AG10803 (cell line): ENCODE measurements around the gene TENM3.

Source experiments
- DNase-seq: peaks from one replicate; pipeline ENCODE4 v3.0.0; 2010; ENCODE audit warnings: low read depth
- H3K4me3 ChIP-seq: 2 replicates; pipeline ENCODE4 v1.5.1; 2011; ENCODE audit warnings: mild to moderate bottlenecking, low read length, control low read depth
- TF ChIP-seq, protein P1 (sequence below): conservative IDR thresholded peaks from 2 replicates; pipeline ENCODE4 v1.5.1; 2011; ENCODE audit warnings: mild to moderate bottlenecking, low read length, control low read depth, inconsistent platforms

Gene TENM3

DNA sequence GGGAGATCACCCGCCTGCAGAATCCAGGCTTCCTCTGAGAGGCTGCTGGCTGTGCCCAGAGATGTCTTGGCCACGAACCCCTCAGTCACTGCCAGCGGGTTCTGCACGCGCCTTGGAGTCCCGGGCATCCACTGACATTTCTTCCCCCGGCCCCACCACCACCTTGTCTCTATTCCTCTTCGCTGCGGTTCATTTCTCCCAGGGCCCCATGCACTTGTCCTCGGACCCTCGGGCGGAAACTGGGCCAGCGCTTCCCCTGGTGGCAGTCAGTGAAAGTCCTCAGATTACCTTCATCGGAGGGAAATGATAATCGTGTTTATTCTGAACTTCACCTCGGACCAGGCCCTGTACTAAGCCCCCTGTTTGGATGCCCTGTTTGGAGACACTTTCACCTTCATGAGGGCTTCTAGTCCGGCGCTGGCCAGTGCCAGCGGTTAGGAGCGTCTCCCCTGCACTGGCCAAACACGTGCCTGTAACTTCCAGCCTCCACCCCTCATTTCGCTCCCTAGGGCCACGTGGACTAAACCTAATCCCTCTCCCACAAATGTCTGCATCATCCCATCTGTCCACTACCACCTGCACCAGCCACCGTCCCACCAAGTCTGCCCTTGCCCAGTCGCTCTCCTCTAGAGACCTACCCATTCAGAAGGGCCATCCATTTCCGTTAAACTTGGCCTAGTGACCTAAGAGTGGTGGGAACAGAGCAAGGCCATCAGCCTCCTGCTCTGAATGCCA, 592.0 kb downstream of the TENM3 start:
- TF ChIP-seq, protein P1, sequence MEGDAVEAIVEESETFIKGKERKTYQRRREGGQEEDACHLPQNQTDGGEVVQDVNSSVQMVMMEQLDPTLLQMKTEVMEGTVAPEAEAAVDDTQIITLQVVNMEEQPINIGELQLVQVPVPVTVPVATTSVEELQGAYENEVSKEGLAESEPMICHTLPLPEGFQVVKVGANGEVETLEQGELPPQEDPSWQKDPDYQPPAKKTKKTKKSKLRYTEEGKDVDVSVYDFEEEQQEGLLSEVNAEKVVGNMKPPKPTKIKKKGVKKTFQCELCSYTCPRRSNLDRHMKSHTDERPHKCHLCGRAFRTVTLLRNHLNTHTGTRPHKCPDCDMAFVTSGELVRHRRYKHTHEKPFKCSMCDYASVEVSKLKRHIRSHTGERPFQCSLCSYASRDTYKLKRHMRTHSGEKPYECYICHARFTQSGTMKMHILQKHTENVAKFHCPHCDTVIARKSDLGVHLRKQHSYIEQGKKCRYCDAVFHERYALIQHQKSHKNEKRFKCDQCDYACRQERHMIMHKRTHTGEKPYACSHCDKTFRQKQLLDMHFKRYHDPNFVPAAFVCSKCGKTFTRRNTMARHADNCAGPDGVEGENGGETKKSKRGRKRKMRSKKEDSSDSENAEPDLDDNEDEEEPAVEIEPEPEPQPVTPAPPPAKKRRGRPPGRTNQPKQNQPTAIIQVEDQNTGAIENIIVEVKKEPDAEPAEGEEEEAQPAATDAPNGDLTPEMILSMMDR, result no peak
- DNase-seq, result no peak
- H3K4me3 ChIP-seq, result no peak overlapping the region

DNA sequence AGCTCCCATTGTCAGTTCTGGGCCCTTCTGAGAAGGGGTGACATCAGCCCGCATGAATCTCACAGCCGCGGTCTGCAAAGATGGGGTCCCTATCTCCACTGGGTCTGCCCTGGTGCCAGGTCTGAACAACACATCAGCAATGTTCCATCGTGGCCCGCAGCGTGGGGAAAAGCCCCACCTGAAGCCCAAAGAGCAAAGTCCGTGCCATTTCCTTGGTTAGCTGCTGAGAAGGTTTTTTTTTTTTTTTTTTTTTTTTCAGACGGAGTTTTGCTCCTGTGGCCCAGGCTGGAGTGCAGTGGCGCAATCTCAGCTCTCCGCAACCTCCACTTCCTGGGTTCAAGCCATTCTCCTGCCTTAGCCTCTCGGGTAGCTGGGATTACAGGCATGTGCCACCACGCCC, 594.6 kb downstream of the TENM3 start:
- DNase-seq, result no peak
- TF ChIP-seq, protein P1, result no peak
- no peak overlapping the region for H3K4me3 ChIP-seq

DNA sequence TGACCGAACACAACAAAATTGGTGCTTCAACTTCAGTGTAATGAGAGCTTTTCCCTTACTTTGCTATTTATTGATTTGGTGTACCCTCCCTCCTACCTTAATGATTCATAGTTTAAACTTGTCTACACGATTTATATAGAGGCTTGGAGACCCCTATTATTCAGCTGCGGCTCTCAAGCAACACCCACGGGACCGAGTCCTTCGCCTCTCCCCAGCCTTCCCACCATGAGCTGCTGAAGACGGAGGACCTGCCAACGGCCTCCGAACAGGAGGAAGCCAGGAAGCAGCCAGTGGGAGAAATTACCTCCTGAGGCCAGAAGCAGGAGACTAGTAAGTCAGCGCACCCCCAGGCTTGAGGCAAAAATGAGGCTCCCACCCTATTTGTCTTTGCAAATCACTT, 595.3 kb downstream of the TENM3 start:
- DNase-seq, result no peak
- no peak overlapping the region for H3K4me3 ChIP-seq
- TF ChIP-seq, protein P1, result no peak

DNA sequence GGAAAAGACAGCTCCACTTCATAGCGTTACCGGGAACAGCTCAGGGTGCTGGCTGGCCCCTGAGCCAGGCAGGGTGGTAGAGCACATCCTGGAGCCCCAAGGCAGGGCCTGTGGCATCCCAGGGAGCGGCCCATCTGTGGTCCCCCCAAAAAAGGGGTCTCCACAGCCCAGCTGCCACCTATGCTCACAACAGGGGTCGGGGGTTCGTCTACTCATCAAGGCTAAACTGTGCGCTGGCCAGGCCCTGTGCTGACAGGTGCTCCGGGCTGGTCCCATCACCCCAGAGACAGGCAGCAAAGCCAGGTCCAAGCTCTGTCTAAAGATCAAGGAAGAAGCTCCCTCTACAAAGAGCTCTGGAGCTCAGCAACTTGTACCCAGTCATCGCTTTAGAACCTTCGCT, 596.1 kb downstream of the TENM3 start:
- no peak overlapping the region for H3K4me3 ChIP-seq
- no peak for DNase-seq
- TF ChIP-seq, protein P1, result no peak

DNA sequence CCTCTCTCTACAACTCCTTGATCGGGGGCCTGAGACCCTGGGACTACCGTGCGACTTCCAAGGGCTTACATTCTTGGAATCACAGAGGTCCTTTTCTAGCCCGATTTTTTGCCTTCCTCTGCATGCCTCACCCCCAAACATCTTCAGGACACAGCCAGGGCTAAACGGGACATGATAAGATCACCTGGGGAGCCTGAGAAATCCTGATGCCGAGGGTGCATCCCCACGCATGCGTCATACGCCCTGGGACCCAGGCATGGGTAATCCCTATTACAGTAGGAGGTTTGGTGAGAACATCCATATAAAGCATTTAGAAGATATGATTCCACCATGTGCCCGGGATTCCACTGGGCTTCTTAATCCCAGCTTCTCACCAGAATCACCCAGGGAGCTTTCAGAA, 596.9 kb downstream of the TENM3 start:
- TF ChIP-seq, protein P1, result no peak
- H3K4me3 ChIP-seq, result no peak overlapping the region
- DNase-seq, result no peak

DNA sequence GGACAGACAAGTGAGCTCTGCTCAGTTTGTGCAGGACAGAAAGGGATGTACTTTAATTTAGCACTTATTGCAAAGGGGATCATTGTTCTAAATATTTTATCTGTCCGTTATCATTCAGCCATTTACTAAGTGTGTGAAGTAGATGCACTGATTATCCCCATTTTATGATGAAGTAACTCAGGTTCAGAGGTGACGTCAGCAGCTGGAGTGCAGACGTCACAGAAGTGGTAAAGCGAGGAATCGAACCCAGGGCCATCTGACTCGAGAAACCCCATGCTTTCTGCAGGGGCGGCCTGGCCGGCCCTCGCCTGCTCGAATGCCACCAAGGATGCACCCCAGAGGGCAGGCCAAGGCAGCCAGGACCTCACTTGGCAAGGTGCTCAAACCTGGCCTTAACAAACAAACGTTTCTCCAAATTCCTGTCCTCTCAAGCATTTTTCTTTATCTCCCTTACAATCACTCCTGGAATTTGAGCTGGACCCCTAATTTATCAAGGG, 599.0 kb downstream of the TENM3 start:
- H3K4me3 ChIP-seq, result no peak overlapping the region
- TF ChIP-seq, protein P1, result no peak
- DNase-seq, result no peak

DNA sequence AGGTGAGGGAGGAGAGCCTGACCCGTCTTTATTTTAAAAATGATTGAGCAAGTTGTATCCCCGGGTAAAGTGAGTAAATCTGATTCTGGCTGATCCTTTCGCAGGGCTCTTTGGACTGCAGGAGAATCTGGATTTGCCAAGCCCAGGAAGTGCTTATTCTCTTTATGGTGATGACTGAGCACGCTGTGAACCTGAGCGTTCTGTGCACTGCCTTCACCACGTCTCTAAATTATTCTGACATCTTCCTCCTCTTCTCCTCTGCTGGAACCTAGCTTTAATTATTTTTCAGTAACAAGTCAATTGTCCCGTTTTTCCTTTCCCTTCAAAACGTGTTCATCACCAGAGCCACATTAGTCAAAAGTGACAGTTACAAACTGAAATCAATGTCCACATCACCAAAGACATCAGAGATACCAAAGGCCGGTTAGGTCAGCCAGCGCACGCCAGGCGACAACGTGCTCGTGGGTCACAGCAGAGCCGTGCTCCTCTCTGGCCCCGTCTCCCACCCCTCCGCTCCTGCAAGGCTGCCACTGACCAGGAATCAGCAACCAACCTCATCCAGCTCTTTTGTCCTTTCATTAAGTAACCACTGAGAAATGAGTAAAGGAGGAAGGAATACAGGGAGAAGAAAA, 599.7 kb downstream of the TENM3 start:
- TF ChIP-seq, protein P1, result no peak
- DNase-seq, result no peak
- no peak overlapping the region for H3K4me3 ChIP-seq
